Measurements from ENCODE around the gene IFITM1.

DNA sequence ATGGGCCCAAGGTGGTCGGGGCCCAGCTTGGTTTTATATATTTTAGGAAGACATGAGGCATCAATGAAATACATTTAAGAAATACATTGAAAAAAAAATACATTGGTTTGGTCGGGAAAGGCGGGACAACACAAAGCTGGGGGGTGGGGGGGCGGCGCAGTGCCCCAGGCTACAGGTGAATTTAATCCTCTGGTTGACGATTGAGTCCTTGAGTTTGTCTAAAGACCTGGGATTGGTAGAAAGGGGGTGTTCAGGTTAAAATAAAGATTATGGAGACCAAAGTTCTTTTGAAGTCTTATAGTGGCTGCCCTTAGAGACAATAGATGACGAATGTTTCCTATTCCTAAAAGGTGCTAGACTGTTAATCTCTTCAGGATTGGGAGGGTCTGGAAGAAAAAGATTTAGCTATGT, 3.1 kb downstream of the IFITM1 start:
- TF ChIP-seq, protein P1, sequence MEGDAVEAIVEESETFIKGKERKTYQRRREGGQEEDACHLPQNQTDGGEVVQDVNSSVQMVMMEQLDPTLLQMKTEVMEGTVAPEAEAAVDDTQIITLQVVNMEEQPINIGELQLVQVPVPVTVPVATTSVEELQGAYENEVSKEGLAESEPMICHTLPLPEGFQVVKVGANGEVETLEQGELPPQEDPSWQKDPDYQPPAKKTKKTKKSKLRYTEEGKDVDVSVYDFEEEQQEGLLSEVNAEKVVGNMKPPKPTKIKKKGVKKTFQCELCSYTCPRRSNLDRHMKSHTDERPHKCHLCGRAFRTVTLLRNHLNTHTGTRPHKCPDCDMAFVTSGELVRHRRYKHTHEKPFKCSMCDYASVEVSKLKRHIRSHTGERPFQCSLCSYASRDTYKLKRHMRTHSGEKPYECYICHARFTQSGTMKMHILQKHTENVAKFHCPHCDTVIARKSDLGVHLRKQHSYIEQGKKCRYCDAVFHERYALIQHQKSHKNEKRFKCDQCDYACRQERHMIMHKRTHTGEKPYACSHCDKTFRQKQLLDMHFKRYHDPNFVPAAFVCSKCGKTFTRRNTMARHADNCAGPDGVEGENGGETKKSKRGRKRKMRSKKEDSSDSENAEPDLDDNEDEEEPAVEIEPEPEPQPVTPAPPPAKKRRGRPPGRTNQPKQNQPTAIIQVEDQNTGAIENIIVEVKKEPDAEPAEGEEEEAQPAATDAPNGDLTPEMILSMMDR (IDR thresholded peaks at IDR 0.05): no peak
- TF ChIP-seq POLR2A (IDR thresholded peaks at IDR 0.05) (no peak), EP300 (IDR thresholded peaks at IDR 0.05) (no peak), POLR2AphosphoS5 (IDR thresholded peaks at IDR 0.05) (no peak)
